ENCODE measurements around the gene SDC3.

The SDC3 gene

DNA sequence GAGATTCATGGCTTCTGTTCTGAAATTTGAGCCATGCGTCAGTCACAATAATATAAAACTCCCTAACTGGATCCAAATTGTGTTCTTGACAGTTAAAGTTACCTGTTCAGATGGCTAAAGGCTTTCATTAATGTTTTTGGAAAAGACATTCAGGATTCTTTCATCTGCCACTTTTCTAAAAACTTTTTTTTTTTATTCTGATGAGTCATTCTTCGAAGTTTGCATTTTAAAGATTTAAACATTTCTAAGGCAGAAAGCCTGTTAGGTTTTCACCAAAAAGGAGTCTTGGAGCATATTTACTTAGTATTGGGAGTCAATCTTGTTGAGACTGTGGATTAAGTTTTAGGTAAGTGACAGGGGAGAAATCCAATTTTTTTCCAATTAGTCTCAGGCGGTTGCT lies 18.9 kb upstream of the SDC3 start:
- DNase-seq (ENCODE audit: low read depth): no peak
- TF ChIP-seq, protein P1, sequence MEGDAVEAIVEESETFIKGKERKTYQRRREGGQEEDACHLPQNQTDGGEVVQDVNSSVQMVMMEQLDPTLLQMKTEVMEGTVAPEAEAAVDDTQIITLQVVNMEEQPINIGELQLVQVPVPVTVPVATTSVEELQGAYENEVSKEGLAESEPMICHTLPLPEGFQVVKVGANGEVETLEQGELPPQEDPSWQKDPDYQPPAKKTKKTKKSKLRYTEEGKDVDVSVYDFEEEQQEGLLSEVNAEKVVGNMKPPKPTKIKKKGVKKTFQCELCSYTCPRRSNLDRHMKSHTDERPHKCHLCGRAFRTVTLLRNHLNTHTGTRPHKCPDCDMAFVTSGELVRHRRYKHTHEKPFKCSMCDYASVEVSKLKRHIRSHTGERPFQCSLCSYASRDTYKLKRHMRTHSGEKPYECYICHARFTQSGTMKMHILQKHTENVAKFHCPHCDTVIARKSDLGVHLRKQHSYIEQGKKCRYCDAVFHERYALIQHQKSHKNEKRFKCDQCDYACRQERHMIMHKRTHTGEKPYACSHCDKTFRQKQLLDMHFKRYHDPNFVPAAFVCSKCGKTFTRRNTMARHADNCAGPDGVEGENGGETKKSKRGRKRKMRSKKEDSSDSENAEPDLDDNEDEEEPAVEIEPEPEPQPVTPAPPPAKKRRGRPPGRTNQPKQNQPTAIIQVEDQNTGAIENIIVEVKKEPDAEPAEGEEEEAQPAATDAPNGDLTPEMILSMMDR (conservative IDR thresholded peaks at IDR 0.05; ENCODE audit: low read length): no peak
- no peak overlapping the region for H3K4me3 ChIP-seq (ENCODE audit: low read length)

DNA sequence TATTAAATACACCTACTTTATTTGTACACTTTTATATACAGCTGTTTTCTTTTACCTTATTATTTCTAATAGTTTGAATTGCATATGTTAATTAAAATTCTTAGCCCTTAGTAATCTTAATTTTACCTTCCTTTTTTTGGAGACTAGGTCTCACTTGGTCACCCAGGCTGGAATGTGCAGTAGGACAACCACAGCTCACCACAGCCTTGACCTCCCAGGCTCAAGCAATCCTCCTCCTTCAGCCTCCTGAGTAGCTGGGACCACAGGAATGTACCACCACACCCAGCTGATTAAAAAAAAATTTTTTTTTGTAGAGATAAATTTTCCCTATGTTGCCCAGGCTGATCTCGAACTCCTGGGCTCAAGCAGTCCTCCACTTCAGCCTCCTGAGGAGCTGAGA lies 15.0 kb upstream of the SDC3 start:
- peak; percentile 34 for DNase-seq (ENCODE audit: low read depth)
- TF ChIP-seq, protein P1 (conservative IDR thresholded peaks at IDR 0.05; ENCODE audit: low read length): no peak

DNA sequence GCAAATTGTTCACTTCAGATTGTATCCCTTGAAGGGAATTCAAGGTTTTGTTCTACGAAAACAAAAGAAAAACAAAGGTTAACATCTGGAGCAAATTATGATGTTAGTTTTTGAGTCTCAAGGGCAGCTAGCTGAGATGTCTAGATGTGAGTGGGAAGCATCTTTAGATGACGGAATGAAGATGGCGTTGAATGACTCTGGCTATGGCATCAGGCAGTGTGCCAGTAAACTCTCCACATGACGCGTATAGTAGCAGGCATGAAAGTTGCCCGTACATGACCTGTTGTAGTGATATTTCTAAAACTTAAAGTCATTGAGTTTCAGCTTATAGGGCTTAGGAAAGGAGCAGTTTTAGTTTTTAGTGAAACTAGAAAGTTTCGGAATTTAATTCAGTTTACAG lies 12.3 kb upstream of the SDC3 start:
- TF ChIP-seq, protein P1 (conservative IDR thresholded peaks at IDR 0.05; ENCODE audit: low read length): no peak
- no peak overlapping the region for H3K4me3 ChIP-seq (ENCODE audit: low read length)
- DNase-seq (ENCODE audit: low read depth): peak; percentile 29

More for the DNA sequence above, 15.0 kb upstream of the SDC3 start:
- H3K4me3 ChIP-seq (ENCODE audit: low read length): no peak overlapping the region

DNA sequence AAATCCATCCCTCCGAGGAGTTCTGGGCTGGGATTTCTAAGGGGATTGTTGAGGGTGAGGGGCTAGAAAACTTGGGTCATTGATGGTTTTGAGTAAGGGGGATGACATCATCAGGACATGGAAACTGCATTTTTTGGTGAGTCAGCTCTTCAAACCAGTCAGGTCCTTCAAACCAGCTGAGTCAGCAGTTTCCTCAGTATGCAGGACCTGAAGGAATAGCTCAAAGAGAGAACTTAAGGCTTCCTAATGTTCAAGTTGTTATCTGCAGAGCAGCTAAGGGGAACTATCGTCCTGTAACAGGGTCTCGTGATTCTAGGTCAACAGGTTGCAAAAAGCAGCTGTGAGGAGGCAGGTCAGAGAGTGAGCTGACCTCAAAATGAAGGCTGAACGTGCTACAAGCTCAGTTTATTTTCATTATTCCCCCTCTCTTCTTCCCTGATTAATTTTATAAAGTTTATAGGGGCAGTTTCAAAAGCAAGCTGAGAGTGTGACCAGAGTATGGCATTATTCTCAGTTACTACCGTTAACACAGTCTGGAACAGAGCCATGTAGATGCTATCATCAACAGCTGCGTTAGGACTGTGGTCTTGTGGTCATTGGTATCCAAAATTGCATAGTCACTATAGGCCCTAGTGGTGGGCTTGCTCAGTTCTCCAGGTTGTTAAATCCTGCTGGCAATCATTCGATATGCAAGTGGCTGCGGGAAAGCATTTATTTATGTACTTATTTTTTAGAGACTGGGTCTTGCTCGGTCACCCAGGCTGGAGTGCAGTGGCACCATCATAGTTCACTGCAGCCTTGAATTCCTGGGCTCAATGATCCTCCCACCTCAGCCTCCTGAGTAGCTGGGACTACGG lies 10.7 kb upstream of the SDC3 start:
- no peak overlapping the region for H3K4me3 ChIP-seq (ENCODE audit: low read length)
- DNase-seq (ENCODE audit: low read depth): peak; percentile 62
- TF ChIP-seq, protein P1 (conservative IDR thresholded peaks at IDR 0.05; ENCODE audit: low read length): no peak; the same call in 1 of the 2 replicates

DNA sequence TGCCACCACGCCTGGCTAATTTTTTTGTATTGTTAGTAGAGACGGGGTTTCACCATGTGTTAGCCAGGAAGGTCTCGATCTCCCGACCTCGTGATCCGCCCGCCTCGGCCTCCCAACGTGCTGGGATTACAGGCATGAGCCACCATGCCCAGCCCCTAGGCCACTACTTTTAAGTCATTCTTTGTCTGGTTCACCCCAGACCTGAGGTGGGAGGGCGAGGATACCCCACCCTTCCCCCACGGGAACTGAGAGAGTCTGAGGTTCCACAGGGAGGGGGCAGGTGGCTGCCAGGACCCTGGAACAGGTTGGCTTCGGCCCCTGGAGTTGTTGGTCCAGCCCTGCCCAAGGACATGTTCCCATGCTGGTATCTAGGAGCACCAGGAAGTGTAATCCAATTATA lies 7.7 kb upstream of the SDC3 start:
- TF ChIP-seq, protein P1 (conservative IDR thresholded peaks at IDR 0.05; ENCODE audit: low read length): no peak
- no peak for DNase-seq (ENCODE audit: low read depth)
- no peak overlapping the region for H3K4me3 ChIP-seq (ENCODE audit: low read length)

DNA sequence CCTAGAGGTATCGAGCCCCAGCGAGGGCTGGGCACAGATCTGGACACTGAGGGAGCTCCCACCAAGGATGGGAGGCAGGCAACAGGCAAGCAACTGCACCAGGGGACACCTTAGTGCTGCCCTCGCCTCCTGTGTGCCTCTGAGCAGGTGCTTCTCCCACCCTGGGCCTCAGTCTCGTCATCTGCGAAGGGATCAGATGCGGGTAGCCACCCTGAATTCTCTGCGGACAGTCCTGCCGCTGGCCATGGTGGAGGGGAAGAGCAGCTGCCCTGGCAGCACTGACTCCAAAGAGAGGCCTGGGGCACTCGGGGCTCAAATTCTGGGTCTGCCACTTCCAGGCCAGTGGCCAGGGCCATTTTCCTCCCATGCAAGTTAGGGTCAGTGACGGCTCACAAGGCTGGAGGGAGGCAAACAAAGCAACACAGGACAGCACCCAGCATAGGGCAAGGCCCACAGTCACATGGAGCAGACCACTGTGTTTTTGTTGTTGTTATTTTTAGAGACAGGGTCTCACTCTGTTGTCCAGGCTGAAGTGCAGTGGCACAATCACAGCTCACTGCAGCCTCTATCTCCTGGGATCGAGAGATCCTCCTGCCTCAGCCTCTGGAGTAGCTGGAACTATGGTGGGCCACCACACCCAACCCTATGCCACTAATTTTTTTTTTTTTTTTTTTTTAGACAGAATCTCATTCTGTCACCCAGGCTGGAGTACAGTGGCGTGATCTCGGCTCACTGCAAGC lies 7.1 kb upstream of the SDC3 start:
- TF ChIP-seq, protein P1 (conservative IDR thresholded peaks at IDR 0.05; ENCODE audit: low read length): no peak
- H3K4me3 ChIP-seq (ENCODE audit: low read length): no peak overlapping the region
- no peak for DNase-seq (ENCODE audit: low read depth)
